Stimulated activated CD8-positive, alpha-beta memory T cell treated with anti-CD3 and anti-CD28 coated beads, Interleukin-7, amount 100 ng/mL, for 48 hours (primary cell): ENCODE results near the gene ERCC4.

ENCODE experiments used
- DNase-seq, 2 donors: peaks; one replicate each; pipeline ENCODE4 v3.0.0-alpha.2; 2020; ENCODE audit warnings: low read depth in 1 of 2; ENCODE audit errors: extremely low read depth in 1 of 2

ERCC4 gene

DNA sequence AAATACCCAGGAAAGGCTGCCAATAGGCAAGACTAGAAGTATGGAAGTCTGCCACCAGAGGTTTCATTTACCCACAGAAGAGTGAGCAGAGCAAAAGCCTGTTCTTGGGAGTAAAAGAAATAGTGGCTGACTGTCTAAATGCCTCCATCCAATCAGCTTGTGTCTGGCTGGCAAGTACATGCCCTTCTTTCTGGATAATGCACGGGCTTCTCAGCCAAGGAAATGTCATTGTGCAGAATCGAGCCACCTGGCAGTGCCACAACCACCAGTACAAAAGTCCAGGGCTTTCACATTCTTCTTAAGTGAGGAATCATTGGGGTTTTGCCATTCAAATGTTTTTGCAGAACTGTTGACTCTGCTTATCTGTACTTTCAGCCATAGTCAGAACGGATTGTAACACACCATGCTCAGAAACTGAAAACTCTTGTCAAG, 10.1 kb upstream of the ERCC4 start:
- DNase-seq: no peak

GRCh38 chr16:13911306-13911705, 8.6 kb upstream of the ERCC4 start:
- no peak for DNase-seq

GRCh38 chr16:13911871-13912270, 8.1 kb upstream of the ERCC4 start:
- no peak for DNase-seq

DNA sequence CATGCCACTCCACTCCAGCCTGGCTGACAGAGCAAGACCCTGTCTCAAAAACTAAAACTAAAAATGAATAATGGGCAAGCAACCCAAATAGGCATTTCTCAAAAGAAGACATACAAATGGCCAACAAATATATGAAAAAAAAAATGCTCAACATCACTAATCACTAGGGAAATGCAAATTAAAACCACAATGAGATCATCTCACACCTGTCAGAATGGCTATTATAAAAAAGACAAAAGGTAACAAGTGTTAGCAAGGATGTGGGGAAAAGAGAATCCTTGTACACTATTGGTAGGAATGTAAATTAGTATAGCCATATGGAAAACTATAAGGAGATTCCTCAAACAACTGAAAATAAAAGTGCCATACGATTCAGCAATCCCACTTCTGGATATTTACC, 7.1 kb upstream of the ERCC4 start:
- no peak for DNase-seq

- DNase-seq: no peak
Measured at GRCh38 chr16:13913374-13914292, 6.3 kb upstream of the ERCC4 start.

DNA sequence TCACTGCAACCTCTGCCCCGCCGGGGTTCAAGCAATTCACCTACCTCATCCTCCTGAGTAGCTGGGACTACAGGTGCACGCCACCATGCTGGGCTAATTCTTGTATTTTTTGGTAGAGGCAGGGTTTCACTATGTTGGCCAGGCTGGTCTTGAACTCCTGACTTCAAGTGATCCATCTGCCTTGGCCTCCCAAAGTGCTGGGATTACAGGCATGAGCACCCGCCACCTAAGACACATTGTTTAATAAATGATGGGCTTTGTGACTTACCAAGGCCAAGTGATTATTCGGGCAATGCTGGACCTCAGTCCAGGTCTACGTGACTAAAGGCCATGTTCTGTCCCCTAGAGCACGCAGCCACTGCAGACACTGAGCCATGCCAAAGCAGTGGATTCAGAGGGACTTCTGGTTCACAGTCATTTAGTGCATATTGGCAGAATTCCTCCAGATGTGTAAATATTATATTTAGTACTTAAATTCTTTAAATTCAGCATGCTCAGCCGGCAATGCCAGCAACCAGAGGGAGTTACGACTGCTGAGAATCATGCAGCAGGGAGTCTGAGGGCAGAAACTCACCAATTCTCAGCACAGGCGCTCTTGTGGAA, 4.8 kb upstream of the ERCC4 start:
- no peak for DNase-seq

DNA sequence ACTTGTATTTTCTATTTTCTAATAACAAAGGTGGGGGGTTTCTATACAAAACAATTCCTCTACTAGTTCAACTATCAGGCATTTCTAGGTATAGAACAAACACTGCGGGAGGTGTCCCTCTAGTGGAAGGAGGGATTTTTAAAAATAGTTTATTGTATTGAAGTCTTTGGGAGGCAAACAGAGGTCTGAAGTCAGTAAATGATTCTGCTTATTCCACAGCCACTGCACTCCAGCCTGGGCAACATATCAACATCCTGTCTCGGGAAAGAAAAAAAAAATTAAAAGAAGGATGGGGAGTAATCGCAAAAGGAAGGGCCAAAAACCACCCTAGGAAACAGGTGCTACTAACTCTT, 648 bp upstream of the ERCC4 start:
- DNase-seq: no peak

DNA sequence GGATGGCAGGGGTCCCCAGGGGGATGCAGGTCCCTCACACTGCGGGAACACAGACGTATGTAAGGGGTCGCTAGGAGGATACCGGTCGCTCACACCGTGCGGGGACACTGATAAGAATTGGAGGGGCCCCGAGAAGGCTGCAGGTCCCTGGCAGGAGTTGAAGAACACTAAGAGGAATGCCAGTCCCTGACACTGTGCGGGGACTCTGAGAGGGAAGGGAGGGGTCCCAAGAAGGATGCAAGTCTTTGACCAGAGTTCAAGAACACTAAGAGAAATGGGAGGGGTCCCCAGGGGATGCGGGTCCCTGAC, 510 bp downstream of the ERCC4 start:
- no peak for DNase-seq

- DNase-seq: no peak
Measured at GRCh38 chr16:13921328-13921727, 1.4 kb downstream of the ERCC4 start.

GRCh38 chr16:13923703-13924298, 3.8 kb downstream of the ERCC4 start:
- DNase-seq: no peak

DNA sequence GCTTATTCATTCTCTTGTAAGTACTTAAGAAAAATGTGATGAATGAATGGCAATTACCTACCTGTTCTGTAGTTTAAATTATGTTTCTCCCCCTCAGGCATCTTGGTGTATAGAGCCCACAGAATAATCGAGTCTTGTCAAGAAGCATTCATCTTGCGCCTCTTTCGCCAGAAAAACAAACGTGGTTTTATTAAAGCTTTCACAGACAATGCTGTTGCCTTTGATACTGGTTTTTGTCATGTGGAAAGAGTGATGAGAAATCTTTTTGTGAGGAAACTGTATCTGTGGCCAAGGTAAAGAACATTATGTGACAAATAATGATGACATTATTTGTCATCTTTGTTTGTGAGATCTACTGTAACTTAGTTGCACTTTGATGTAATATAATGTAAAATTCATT, 6.5 kb downstream of the ERCC4 start:
- DNase-seq: no peak

- DNase-seq: no peak
Measured at GRCh38 chr16:13926891-13927290, 6.9 kb downstream of the ERCC4 start.

GRCh38 chr16:13928646-13929045, 8.7 kb downstream of the ERCC4 start:
- no peak for DNase-seq

DNA sequence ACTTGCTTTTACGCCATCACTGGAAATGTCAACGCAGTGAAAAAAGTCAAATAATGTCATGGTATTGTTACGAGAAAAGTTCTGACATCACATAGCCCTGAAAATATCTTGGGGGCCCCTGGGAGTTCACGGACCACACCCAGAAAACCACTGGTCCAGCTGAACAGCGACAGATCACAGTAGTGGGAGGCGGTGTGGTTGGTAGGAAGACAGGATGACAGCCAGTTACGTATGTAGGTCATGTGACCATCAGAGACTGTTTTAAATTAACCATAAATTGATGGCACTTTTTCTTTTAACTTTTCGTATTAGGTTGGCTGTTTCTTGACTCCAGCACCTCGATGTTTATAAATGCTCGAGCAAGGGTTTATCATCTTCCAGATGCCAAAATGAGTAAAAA, 11.9 kb downstream of the ERCC4 start:
- DNase-seq: no peak

DNA sequence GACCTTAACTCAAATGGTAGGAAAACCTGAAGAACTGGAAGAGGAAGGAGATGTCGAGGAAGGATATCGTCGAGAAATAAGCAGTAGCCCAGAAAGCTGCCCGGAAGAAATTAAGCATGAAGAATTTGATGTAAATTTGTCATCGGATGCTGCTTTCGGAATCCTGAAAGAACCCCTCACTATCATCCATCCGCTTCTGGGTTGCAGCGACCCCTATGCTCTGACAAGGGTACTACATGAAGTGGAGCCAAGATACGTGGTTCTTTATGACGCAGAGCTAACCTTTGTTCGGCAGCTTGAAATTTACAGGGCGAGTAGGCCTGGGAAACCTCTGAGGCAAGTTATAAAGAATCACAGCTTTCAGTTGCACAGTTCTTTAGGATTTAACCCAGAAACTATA, 15.5 kb downstream of the ERCC4 start:
- no peak for DNase-seq

DNA sequence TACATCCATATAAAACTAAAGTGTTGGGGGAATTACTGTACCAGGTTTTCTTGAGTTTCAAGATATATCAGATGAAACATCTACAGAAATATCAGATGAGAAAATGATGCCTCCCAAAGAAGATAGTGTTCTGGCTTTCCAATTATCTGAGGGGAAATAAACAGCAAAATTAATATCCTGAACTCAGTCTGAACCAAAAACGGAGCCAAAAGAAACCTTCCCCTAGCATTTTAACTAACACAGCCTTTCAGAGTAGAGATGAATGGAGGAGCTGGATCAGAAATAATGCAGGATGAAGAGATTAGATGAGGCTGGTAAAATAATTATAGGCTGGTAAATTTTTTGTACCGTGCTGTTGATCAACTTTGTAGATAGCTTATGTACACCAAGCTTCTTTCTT, 16.2 kb downstream of the ERCC4 start:
- no peak for DNase-seq

DNA sequence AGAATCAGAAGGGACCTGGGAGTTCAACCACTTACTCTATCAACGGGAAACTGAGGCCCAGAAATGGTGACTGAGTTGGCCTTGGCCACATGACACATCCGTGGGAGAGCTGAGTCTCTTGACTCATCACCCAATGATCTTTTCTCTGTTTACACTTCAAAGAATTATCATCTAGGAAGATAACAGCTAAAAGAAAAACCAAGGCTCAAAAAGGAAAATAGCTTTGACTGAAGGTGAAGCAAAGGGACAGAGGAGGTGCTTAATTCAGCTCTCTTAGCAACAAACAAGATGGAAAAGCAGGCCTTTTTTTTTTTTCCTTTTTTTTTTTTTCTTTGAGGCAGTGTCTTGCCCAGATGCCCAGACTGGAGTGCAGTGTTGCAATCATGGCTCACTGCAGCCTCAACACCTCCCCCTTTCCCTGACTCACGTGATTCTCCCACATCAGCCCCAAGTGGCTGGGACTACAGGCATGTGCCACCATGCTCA, 16.7 kb downstream of the ERCC4 start:
- DNase-seq: no peak

- DNase-seq: no peak
Measured at GRCh38 chr16:13937411-13937810, 17.5 kb downstream of the ERCC4 start.

- DNase-seq: no peak
Measured at GRCh38 chr16:13938480-13938879, 18.5 kb downstream of the ERCC4 start.

- no peak for DNase-seq
Measured at GRCh38 chr16:13939821-13940220, 19.9 kb downstream of the ERCC4 start.

DNA sequence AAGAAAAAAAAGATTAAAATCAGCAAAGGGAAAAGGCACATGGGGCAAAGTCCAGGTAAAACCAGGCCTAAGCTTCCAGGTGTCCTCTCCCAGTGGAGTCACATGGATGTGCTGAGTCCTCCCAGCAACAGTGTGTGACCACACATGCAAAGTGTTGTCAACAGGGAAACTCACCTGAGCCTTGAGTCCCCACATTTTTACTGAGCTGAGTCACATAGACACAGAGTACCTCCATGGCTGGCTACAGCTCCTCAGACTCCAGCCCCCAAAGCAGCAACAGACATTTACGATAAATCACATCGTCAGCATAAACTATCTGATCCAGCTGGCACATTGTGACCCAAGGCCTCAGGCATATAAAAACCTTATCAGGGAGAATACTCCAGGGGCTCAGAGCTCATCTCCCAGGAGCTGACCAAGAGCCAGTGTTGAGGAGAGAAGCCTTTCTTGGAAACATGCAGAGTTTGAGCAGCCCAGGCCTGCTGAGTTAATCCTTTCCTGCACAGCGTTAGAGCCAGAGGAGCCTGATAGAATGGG, 20.5 kb downstream of the ERCC4 start:
- DNase-seq: no peak

- DNase-seq: no peak
Measured at GRCh38 chr16:13944816-13945215, 24.9 kb downstream of the ERCC4 start.
